AG04450 (cell line): ENCODE data around the gene PAM. TPM values are rescaled to one million over a fixed set of nuclear protein-coding genes. Genes with fewer than 3 reads are reported as not detected.

ENCODE experiments used
- CTCF ChIA-PET: fragments of 300-600, 350-600 bp; formaldehyde crosslinking; extraction: SDS; loops from one replicate; lab custom pipeline; 2022; ENCODE audit warnings: antibody characterized with exemption, inconsistent platforms; lab: Charles Lee
- POLR2A ChIA-PET: fragments of 350-600 bp; formaldehyde crosslinking; extraction: SDS; loops from one replicate; lab custom pipeline; 2021; ENCODE audit warnings: antibody characterized with exemption, inconsistent platforms; lab: Yijun Ruan, JAX
- DNase-seq: peaks from one replicate; pipeline ENCODE4 v3.0.0-alpha.2; 2011; ENCODE audit warnings: low read depth, low spot score
- H3K27ac ChIP-seq: one replicate; pipeline ENCODE4 v1.5.1; 2012; ENCODE audit warnings: low read depth, low read length, control low read depth
- H3K27me3 ChIP-seq: one replicate; pipeline ENCODE4 v1.6.0; 2012; ENCODE audit warnings: low read length; ENCODE audit not compliant: control insufficient read depth, insufficient read depth
- H3K4me3 ChIP-seq: 2 replicates; pipeline ENCODE4 v1.5.1; 2011; ENCODE audit warnings: mild to moderate bottlenecking, low read depth, low read length, control low read depth
- H3K9me3 ChIP-seq: 2 replicates; pipeline ENCODE4 v1.5.1; 2012; ENCODE audit warnings: low read length; ENCODE audit not compliant: control insufficient read depth, insufficient read depth
- polyA plus RNA-seq: library from polyadenylated mRNA; depleted of rRNA; stranded (reverse); fragments of >200 nt; gene quantifications from 2 replicates; pipeline ENCODE4 v1.2.3, GENCODE V29; 2011
- TF ChIP-seq, protein P1 (sequence below): IDR thresholded peaks from 2 replicates; pipeline ENCODE4 v1.5.1; 2011; ENCODE audit warnings: low read depth, low read length, control low read depth, inconsistent platforms

The PAM gene
- polyA plus RNA-seq, 1 experiment = 307 TPM

DNA sequence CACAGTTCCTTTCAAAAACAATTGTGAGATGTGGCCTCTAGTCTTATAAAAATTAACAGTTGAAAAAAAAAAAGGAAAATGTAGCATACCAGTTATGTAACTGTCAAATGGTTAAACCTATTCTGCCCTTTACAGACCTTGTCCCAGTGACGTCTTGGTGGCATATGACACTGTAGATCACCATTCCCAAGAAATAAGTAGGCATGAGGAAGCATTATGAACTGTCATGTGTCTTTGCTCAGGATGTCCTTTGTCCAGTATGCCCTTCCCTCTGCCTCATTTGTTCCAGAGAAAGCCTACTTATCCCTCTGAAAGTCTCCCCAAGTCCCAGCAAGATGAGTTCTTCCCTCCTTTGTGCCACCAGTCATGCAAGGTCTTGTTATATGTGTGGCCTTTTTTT lies 63.2 kb downstream of the PAM start:
- TF ChIP-seq, protein P1, sequence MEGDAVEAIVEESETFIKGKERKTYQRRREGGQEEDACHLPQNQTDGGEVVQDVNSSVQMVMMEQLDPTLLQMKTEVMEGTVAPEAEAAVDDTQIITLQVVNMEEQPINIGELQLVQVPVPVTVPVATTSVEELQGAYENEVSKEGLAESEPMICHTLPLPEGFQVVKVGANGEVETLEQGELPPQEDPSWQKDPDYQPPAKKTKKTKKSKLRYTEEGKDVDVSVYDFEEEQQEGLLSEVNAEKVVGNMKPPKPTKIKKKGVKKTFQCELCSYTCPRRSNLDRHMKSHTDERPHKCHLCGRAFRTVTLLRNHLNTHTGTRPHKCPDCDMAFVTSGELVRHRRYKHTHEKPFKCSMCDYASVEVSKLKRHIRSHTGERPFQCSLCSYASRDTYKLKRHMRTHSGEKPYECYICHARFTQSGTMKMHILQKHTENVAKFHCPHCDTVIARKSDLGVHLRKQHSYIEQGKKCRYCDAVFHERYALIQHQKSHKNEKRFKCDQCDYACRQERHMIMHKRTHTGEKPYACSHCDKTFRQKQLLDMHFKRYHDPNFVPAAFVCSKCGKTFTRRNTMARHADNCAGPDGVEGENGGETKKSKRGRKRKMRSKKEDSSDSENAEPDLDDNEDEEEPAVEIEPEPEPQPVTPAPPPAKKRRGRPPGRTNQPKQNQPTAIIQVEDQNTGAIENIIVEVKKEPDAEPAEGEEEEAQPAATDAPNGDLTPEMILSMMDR = no peak
- CTCF ChIA-PET = no interaction called here
- Histone ChIP-seq H3K27me3 (no peaks in the 10 kb centered on the region), H3K4me3 (no peak overlapping the region), H3K27ac (no peak overlapping the region), H3K9me3 (no peaks in the 10 kb centered on the region)
- no peak for DNase-seq
- POLR2A ChIA-PET = no interaction called here

DNA sequence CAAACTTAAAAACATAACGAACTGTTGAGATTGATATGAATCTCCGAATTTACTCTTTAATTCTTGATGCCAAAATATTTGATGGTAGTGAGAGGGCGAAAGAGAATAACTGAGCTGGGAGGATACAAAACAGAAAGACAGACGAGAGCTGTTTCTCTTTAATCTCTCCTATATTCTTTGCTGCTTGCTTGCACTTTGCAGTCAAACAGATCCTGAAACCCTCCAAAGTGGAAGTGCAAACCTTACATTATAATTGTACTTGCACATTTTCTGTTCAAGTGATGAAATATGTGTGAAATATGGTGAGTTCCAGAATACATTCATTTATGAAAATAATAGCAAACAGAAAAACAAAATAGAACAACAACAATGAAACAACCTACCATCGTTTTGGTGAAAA lies 63.8 kb downstream of the PAM start:
- Histone ChIP-seq H3K4me3 (no peak overlapping the region), H3K9me3 (no peaks in the 10 kb centered on the region), H3K27ac (no peak overlapping the region), H3K27me3 (no peaks in the 10 kb centered on the region)
- no peak for DNase-seq
- ChIA-PET POLR2A (no interaction called here), CTCF (no interaction called here)
- TF ChIP-seq, protein P1 = no peak

DNA sequence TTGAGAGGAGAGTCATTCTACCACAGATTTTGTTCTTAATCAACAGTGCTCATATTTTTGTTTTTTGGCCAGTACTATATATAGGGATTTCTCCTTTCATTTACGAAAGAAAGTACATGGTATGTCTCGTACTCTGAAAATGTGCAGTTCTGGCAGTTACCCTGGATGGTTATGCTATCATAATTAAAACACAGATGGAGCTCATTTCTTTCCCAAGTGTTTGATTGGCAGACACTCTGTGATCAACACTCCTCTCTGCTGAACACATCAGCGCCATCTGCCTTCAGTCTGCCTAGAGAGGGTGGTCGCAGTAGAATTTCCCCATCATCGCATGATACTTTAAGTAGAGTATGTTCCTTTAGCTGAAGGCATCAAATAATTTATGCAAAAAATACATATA lies 64.5 kb downstream of the PAM start:
- H3K4me3 ChIP-seq = no peak overlapping the region
- TF ChIP-seq, protein P1 = no peak
- CTCF ChIA-PET = interaction anchor here (1.4 kb wide), 1 partner anchor 45 kb away, joined by 3 read pairs; no protein-coding TSS in a partner anchor
- no peaks in the 10 kb centered on the region for H3K27me3 ChIP-seq
- H3K9me3 ChIP-seq = no peaks in the 10 kb centered on the region
- DNase-seq = no peak
- no peak overlapping the region for H3K27ac ChIP-seq
- POLR2A ChIA-PET = no interaction called here

DNA sequence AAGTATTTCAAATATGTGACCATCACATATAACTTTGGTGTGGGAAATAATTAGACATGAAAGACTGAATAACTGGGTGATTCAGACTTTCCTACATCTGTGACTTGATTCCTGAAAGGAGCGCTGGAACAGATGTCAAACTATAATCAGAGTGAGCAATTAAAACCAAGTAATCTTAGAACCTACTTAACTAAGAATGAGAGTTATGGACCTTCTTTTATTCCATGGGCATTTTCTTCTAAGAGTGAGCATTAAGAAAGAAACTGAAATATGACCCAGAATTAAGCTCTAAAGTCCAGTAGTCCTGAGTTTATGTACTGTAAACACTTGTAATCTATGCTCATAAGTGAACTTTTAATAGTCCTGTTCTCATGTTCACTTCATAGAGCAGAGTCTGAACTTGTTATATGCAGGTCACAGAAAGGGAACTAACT lies 68.4 kb downstream of the PAM start:
- no peak overlapping the region for H3K4me3 ChIP-seq
- DNase-seq = no peak
- H3K27me3 ChIP-seq = no peaks in the 10 kb centered on the region
- no peaks in the 10 kb centered on the region for H3K9me3 ChIP-seq
- TF ChIP-seq, protein P1 = no peak
- H3K27ac ChIP-seq = no peak overlapping the region
- POLR2A ChIA-PET = no interaction called here
- CTCF ChIA-PET = interaction anchor here (1.4 kb wide), 1 partner anchor 42 kb away, joined by 5 read pairs; no protein-coding TSS in a partner anchor

DNA sequence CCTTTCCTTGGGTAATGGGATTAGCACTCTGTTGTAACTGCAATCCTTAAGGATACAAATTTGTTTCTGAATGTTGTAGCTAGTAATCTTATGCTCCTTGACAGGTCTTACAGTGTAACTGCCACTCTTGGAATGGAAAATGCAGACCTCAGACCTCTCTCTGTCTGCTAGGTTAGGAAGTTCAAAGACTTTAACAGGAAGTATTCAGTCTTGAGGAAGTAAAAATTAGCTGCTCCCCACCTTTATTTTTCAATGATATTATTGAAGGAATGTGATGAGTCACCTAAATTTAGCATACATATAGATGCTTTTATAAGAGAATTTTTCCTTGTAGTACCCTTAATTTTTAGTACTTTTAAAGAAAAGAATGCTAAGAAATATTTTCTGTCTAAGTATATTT lies 71.5 kb downstream of the PAM start:
- TF ChIP-seq, protein P1 = no peak
- H3K27me3 ChIP-seq = no peaks in the 10 kb centered on the region
- no peaks in the 10 kb centered on the region for H3K9me3 ChIP-seq
- POLR2A ChIA-PET = no interaction called here
- CTCF ChIA-PET = no interaction called here
- DNase-seq = no peak
- H3K4me3 ChIP-seq = no peak overlapping the region
- no peak overlapping the region for H3K27ac ChIP-seq
